GM10847 (cell line): ENCODE results near the gene SOAT2.

Source experiments
- POLR2A ChIP-seq: IDR thresholded peaks from 2 replicates; pipeline ENCODE4 v1.6.1; 2011; ENCODE audit not compliant: insufficient read length; ENCODE audit errors: extremely low read depth

SOAT2 gene

DNA sequence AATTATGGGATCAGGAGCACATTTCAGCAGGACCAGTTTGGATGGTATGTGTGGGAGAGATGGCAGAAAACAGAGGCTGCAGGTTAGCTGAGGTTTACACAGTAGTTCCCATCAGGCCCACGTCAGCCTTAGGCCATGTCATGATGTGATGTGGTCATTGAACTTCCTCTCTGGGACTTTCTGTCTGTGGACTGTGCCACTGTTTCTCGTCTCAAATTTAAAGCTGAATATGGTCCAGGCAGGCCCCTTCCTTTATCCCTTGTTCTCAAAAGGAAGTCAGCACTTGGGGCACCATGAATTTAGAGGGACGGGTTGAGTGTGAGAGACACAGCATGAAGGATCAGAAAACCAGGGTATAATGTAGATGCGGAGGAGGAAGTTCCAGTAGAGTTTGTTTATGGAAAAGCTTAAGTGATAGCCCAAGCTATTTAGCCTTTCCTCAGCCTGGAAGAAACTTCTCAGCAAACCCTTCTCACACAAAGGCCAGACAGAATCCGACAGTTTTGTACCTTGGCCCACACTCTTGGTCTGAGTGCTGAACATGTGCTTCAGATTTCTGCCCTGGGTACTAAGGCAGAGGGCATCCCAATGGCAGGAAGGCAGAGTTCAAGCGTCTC is 9.4 kb upstream of the SOAT2 start:
- TF ChIP-seq POLR2A, result no peak

- no peak for TF ChIP-seq POLR2A
Measured at GRCh38 chr12:53094394-53094787, 8.9 kb upstream of the SOAT2 start.

DNA sequence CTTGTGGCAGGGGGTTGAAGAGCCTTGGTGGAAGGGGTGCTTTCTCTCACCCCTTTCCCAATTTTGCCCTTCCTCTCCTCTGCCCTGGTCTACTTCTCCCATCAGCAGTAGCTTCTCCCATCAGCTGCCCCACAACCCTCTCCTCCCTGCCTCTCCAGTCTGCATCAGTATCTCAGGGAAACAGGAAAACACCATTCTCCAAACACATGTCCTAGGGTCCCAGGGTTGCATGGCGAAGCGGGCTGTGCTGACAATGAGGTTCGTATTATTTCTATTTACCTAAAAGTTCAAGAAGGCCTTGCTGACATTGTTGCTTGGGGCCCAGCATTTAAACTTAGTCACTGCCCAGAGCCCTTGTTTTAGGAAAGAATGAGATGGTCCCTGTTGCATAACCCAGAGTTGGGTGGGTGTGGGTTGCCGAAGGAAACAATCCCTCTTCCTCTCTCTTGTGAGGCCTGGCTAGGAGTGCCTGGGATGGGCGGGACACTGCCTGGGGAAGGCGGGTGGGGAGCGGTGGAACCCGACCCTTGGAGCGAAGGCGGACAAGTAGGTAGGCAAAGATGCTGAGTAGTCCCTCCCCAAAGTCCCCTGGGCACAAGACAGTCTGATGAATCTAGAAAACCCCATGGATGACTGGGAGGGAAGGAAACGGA is 7.1 kb upstream of the SOAT2 start:
- no peak for TF ChIP-seq POLR2A

GRCh38 chr12:53096759-53097158 is 6.5 kb upstream of the SOAT2 start:
- TF ChIP-seq POLR2A, result no peak

- no peak for TF ChIP-seq POLR2A
Measured at GRCh38 chr12:53097207-53097563, 6.1 kb upstream of the SOAT2 start.

- no peak for TF ChIP-seq POLR2A
Measured at GRCh38 chr12:53097564-53098353, 5.5 kb upstream of the SOAT2 start, which contains the start of gene IGFBP6. IGFBP6 (plus strand) TSS chr12:53097667; CDS start chr12:53097718, 51 bp downstream.

DNA sequence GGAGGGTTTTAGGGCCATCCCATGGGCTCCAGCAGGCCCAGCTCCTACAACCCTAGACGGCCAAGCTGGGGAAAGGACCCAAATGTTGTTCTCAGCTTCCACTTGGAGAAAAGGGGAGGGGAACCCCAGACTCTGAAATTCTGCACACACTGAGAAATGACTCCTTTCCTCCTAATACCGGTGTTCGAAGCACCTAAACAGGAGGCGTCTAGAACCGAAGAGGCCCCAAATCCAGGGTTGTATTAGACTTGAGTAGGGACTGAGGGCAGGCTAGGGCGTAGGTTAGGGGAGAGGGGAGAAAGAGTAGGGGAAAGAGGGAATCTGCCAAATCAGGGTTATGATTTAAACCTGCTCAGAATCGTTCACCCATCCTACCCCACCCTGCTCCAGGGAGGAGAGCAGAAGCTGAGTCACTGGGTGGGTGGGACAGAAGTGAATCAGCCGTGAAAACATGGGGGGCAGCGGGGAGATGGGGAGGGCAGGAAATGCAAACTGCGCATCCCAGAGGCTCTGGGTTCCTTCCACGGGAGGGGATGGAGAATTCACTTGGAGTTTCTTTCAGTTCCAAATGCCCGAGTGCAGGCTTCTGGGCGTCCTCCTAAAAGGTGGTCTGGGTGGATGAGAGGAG is 4.8 kb upstream of the SOAT2 start:
- no peak for TF ChIP-seq POLR2A

DNA sequence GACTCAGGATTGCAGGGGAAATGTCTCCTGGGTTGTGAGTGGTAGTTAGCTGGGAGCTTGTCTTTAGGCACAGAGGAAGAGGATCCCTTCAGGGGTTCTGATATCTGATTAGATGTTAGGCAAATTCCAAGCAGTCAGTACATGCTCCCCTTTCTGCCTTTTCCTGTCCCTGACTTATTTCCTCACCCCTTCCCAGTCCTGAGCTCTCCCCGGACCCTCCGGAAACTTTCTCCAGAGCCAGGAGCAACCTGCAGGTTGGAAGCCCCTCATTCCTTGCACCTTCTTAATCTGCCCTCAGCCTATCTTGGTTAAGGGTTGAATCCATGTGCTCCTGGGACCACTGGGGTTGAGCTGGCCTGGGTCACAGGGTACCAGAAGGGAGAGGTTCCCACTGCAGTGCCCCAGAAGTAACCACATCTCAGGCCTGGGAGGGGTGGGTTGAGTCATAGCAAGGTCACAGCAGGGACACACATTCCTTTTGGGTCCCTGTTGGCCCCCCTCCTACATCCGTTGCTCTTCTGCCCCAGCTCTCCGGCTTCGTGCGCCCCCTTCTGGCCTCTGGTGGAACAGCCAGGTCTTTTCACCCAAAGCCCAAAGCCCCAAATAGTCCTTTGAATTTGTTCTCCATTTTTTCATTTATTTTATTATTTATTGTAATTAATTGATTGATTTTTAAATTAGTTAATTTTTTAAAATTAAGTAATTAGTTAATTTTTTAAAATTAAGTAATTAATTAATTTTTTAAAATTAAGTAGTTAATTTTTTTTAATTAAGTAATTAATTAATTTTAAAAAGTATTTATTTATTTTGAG is 4.0 kb upstream of the SOAT2 start:
- no peak for TF ChIP-seq POLR2A

GRCh38 chr12:53100466-53101151 is 2.7 kb upstream of the SOAT2 start:
- no peak for TF ChIP-seq POLR2A

DNA sequence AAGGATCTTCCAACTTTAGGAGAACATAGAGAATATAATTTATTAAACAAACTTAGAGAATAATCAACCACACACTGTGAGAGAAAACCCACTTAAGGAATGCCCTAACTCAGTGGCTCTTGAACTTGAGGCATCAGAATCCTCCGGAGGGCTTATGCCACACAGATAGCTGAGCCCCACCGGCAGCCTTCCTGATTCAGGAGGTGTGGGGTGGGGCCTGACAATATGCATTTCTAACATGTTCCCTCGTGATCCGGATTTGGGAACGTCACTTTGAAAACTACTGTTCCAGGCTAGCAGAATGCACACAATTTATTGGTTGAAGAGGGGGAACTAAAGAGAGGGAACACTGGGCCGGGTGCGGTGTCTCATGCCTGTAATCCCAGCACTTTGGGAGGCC is 2.0 kb upstream of the SOAT2 start:
- TF ChIP-seq POLR2A, result no peak

DNA sequence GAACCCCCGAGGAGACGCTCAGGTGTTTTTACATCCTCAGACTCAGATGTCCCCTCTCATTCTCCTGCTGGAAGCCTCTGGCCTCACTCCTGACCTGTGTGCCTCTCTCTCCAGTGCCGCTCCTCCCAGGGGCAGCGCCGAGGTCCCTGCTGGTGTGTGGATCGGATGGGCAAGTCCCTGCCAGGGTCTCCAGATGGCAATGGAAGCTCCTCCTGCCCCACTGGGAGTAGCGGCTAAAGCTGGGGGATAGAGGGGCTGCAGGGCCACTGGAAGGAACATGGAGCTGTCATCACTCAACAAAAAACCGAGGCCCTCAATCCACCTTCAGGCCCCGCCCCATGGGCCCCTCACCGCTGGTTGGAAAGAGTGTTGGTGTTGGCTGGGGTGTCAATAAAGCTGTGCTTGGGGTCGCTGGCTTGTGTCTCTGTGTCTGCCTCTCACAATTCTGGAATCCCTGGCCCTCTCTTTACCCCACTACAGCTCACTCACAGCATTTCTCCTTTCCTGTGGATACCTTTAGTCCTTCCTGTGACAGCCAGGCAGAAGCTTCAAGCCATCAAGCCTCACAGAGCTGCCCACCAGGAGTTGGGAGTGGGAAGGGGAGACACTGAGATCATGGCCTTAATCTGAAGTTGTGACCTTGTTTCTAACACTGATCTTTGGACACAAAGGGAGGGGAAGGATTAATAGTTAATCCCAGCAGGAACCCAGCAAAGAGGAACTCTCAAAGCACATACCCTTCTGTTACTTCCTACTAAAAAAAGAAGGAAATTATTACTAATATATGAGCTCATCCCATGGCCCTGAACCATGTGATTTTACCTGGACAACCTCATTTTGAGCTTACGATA is 1.1 kb upstream of the SOAT2 start:
- TF ChIP-seq POLR2A, result no peak

DNA sequence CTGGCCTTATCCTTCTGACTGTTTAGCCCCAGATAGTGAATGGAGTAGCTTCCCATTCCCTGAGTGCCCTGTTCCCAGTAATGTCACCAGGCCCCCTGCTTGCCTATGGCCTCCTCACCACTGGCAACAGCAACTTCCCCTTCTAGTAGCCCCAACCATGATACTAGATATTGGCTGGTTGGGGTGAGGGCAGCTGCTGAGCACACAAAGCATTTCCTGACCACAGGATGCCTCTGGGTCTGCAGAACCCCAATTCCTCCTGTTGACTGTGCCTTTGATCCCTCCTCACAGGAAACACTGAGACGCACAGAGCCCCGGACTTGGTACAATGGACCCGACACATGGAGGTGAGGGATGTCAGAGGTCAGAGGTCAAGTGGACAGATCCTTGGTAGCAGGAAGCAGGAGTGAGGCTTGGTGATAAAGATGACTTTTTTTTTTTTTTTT is 597 bp downstream of the SOAT2 start:
- no peak for TF ChIP-seq POLR2A

DNA sequence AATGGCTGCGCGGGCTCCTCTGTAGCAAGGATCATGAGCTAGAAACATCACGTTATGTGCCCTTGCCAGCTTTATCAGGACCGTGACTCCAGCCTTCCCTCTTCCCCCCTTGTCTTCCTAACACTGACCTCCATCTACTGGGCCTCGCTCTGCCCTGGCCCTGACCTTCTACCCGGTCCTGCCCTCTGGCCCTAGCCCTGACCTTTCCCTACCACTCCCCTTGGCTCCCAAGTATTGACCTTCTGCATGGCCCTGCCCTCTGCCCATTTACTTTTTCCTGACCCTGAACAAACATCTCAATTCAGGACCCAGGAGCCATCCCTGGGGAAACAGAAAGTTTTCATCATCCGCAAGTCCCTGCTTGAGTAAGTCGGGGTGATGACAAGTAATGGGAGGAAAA is 2.0 kb downstream of the SOAT2 start:
- TF ChIP-seq POLR2A, result no peak
